Gastrocnemius medialis (tissue), 4 donors: ENCODE measurements around the gene CASP8. TPM values are rescaled to one million over a fixed set of nuclear protein-coding genes. Genes with fewer than 3 reads are reported as not detected.

Experiments used
- ATAC-seq, 2 donors: fragments of 150-250 bp; one replicate each; pipeline ENCODE4 v1.9.1; 2016
- DNase-seq, 2 donors: peaks; one replicate each; pipeline ENCODE4 v3.0.0-alpha.2; 2019
- H3K27ac ChIP-seq, 4 donors: fragments of 200-600 bp; sonication (generic); 1 replicate in 1 of 4; 2 replicates in 3 of 4; pipeline ENCODE4 v1.5.1; 2016 to 2018; ENCODE audit warnings: mild to moderate bottlenecking in 2 of 4, moderate library complexity in 1 of 4
- H3K27me3 ChIP-seq, 3 donors: fragments of 200-600 bp; sonication (generic) in 2 of 3; 1 replicate in 1 of 3; 2 replicates in 2 of 3; pipeline versions ENCODE4 v1.5.1 to v1.6.0; 2016 to 2019; ENCODE audit warnings: mild to moderate bottlenecking in 1 of 3, moderate library complexity in 1 of 3
- H3K36me3 ChIP-seq, 2 donors: fragments of 200-600 bp; sonication (generic) in 1 of 2; one replicate each; pipeline ENCODE4 v1.5.1; 2017 to 2018
- H3K4me1 ChIP-seq, 2 donors: fragments of 200-600 bp; sonication (generic) in 1 of 2; one replicate each; pipeline ENCODE4 v1.5.1; 2016 to 2017; ENCODE audit warnings: mild to moderate bottlenecking in 2 of 2
- H3K4me3 ChIP-seq, 4 donors: fragments of 200-600 bp; sonication (generic) in 3 of 4; 1 replicate in 1 of 4; 2 replicates in 3 of 4; pipeline ENCODE4 v1.5.1; 2016 to 2019; ENCODE audit warnings: mild to moderate bottlenecking in 2 of 4
- H3K9me3 ChIP-seq, 3 donors: fragments of 200-600 bp; sonication (generic) in 2 of 3; 1 replicate in 1 of 3; 2 replicates in 2 of 3; pipeline ENCODE4 v1.5.1; 2016 to 2019
- CTCF ChIP-seq, 5 experiments: fragments of 450-650 bp in 3 of 5; fragments of 200-600 bp in 2 of 5; sonication (generic) in 2 of 5; IDR thresholded peaks in 4 of 5; conservative IDR thresholded peaks in 1 of 5; 1 replicate in 4 of 5; 2 replicates in 1 of 5; pipeline ENCODE4 v1.5.1; 2016 to 2019; ENCODE audit warnings: antibody characterized with exemption in 5 of 5, mild to moderate bottlenecking in 3 of 5, moderate library complexity in 3 of 5
- POLR2A ChIP-seq, 2 donors: fragments of 450-650 bp; IDR thresholded peaks; one replicate each; pipeline ENCODE4 v1.6.1; 2017; ENCODE audit warnings: antibody characterized with exemption in 2 of 2, mild to moderate bottlenecking in 2 of 2, moderate library complexity in 2 of 2
- in situ Hi-C, 4 donors: fragments of 200-750 bp; cut with MboI; loops; one replicate each; pipeline versions ENCODE4 v1.15.0 to v1.8.0; 2017; ENCODE audit warnings: low sequenced_read_pairs in 4 of 4
- intact Hi-C: fragments of 100-400 bp; cut with DNase I; formaldehyde crosslinking; loops from one replicate; pipeline ENCODE4 v1.15.1; 2023; ENCODE audit warnings: low total_unique reads
- total RNA-seq, 4 donors: library from RNA; depleted of rRNA; stranded (reverse); fragments of >200 nt; gene quantifications; one replicate each; pipeline versions ENCODE4 v1.1.0 to v1.2.3, GENCODE V29; 2016

Gene CASP8
- total RNA-seq, 4 donors from 2014 or later: 2.3 to 3.5 (median 2.9) TPM

- in situ Hi-C loops (loop anchor here in 2 of 4 donors (5.0 to 25.0 kb wide), 2 partner anchors 120 kb away; partner anchors contain the start of gene FLACC1 (in 1 of the 2)), intact Hi-C loops (no loop called here)
- no peak overlapping the region for H3K4me3 ChIP-seq
- no peaks in the 10 kb centered on the region for H3K27me3 ChIP-seq
- no peaks in the 10 kb centered on the region for H3K4me1 ChIP-seq
- no peaks in the 10 kb centered on the region for H3K36me3 ChIP-seq
- H3K9me3 ChIP-seq: no peaks in the 10 kb centered on the region
- ATAC-seq (no peak), DNase-seq (no peak)
- no peak overlapping the region for H3K27ac ChIP-seq
- TF ChIP-seq CTCF (IDR thresholded peaks at IDR 0.05 in 4 of 5, conservative IDR thresholded peaks at IDR 0.05 in 1 of 5) (no peak), POLR2A (IDR thresholded peaks at IDR 0.05) (no peak)
Observed at GRCh38 chr2:201242571-201243277, 17.6 kb upstream of the CASP8 start.

GRCh38 chr2:201244829-201245228, 15.5 kb upstream of the CASP8 start:
- no peak for ATAC-seq
- in situ Hi-C loops: loop anchor here in 2 of 4 donors (5.0 to 25.0 kb wide), 2 partner anchors 117 kb away; partner anchors contain the start of gene FLACC1 (in 1 of the 2)
- H3K4me3 ChIP-seq: no peak overlapping the region
- H3K4me1 ChIP-seq: no peaks in the 10 kb centered on the region
- H3K9me3 ChIP-seq: no peaks in the 10 kb centered on the region
- intact Hi-C loops: no loop called here
- H3K27ac ChIP-seq: no peak overlapping the region
- H3K36me3 ChIP-seq: no peaks in the 10 kb centered on the region
- no peaks in the 10 kb centered on the region for H3K27me3 ChIP-seq
- DNase-seq: no peak
- no peak for TF ChIP-seq POLR2A (IDR thresholded peaks at IDR 0.05)

- Histone ChIP-seq H3K4me3 (no peak overlapping the region), H3K9me3 (no peaks in the 10 kb centered on the region), H3K36me3 (no peaks in the 10 kb centered on the region), H3K27ac (no peak overlapping the region), H3K4me1 (no peaks in the 10 kb centered on the region), H3K27me3 (no peaks in the 10 kb centered on the region)
- intact Hi-C loops: no loop called here
- in situ Hi-C loops: loop anchor here in 1 of 4 donors (25.0 kb wide), 1 partner anchor 116 kb away; the partner anchor contains the start of gene FLACC1
- TF ChIP-seq POLR2A (IDR thresholded peaks at IDR 0.05) (no peak), CTCF (IDR thresholded peaks at IDR 0.05 in 4 of 5, conservative IDR thresholded peaks at IDR 0.05 in 1 of 5) (no peak)
- DNase-seq (no peak), ATAC-seq (no peak)
Observed at GRCh38 chr2:201246280-201246679, 14.1 kb upstream of the CASP8 start.

- intact Hi-C loops: no loop called here
- TF ChIP-seq CTCF (IDR thresholded peaks at IDR 0.05 in 4 of 5, conservative IDR thresholded peaks at IDR 0.05 in 1 of 5) (no peak), POLR2A (IDR thresholded peaks at IDR 0.05) (no peak)
- Histone ChIP-seq H3K27ac (no peak overlapping the region), H3K4me1 (no peaks in the 10 kb centered on the region), H3K36me3 (no peaks in the 10 kb centered on the region), H3K9me3 (no peaks in the 10 kb centered on the region), H3K4me3 (no peak overlapping the region), H3K27me3 (no peaks in the 10 kb centered on the region)
- in situ Hi-C loops: loop anchor here in 1 of 4 donors (25.0 kb wide), 1 partner anchor 114 kb away; the partner anchor contains the start of gene FLACC1
- ATAC-seq (no peak), DNase-seq (no peak)
Observed at GRCh38 chr2:201248288-201248844, 12.0 kb upstream of the CASP8 start.

GRCh38 chr2:201249889-201250288, 10.4 kb upstream of the CASP8 start:
- Histone ChIP-seq H3K9me3 (no peaks in the 10 kb centered on the region), H3K27me3 (no peaks in the 10 kb centered on the region), H3K4me3 (no peak overlapping the region), H3K36me3 (no peaks in the 10 kb centered on the region), H3K27ac (no peak overlapping the region), H3K4me1 (no peaks in the 10 kb centered on the region)
- intact Hi-C loops (no loop called here), in situ Hi-C loops (loop anchor here in 1 of 4 donors (25.0 kb wide), 1 partner anchor 112 kb away; the partner anchor contains the start of gene FLACC1)
- DNase-seq (no peak), ATAC-seq (no peak)
- TF ChIP-seq POLR2A (IDR thresholded peaks at IDR 0.05): no peak
- TF ChIP-seq CTCF (IDR thresholded peaks at IDR 0.05 in 4 of 5, conservative IDR thresholded peaks at IDR 0.05 in 1 of 5): no peak
